Hematopoietic multipotent progenitor cell treated with erythropoietin and hydrocortisone succinate and interleukin-3 and kit ligand, for 4 days (in vitro differentiated cells): ENCODE results near the gene PNMA6E.

Experiments
- DNase-seq: peaks from one replicate; pipeline ENCODE4 v3.0.0-alpha.2; 2015

The PNMA6E gene

GRCh38 chrX:153434801-153435200 lies 33.7 kb upstream of the PNMA6E start:
- DNase-seq: no peak

GRCh38 chrX:153433781-153434285 lies 32.7 kb upstream of the PNMA6E start:
- no peak for DNase-seq

- no peak for DNase-seq
Observed at GRCh38 chrX:153433161-153433680, 32.1 kb upstream of the PNMA6E start.

GRCh38 chrX:153430796-153431195 lies 29.6 kb upstream of the PNMA6E start:
- DNase-seq: no peak

- no peak for DNase-seq
Observed at GRCh38 chrX:153426204-153426603, 25.1 kb upstream of the PNMA6E start.

GRCh38 chrX:153423652-153424051 lies 22.5 kb upstream of the PNMA6E start:
- no peak for DNase-seq

GRCh38 chrX:153421856-153422255 lies 20.7 kb upstream of the PNMA6E start:
- DNase-seq: no peak

- no peak for DNase-seq
Observed at GRCh38 chrX:153420851-153421599, 19.9 kb upstream of the PNMA6E start.

GRCh38 chrX:153417637-153418036 lies 16.5 kb upstream of the PNMA6E start:
- DNase-seq: no peak

- no peak for DNase-seq
Observed at GRCh38 chrX:153416781-153417450, 15.8 kb upstream of the PNMA6E start.

GRCh38 chrX:153414856-153415510 lies 13.8 kb upstream of the PNMA6E start:
- DNase-seq: no peak

- DNase-seq: no peak
Observed at GRCh38 chrX:153413731-153414130, 12.6 kb upstream of the PNMA6E start.

GRCh38 chrX:153412746-153413720 lies 11.9 kb upstream of the PNMA6E start:
- no peak for DNase-seq

GRCh38 chrX:153411988-153412574 lies 10.9 kb upstream of the PNMA6E start:
- no peak for DNase-seq

GRCh38 chrX:153411255-153411987 lies 10.3 kb upstream of the PNMA6E start, which contains the start of gene ZFP92:
TSS of gene ZFP92 (plus strand) at chrX:153411472. CDS start at chrX:153418323, 6,851 bp downstream.
- peak; percentile 69 for DNase-seq

GRCh38 chrX:153410888-153411254 lies 9.7 kb upstream of the PNMA6E start:
- DNase-seq: no peak

GRCh38 chrX:153410373-153410772 lies 9.2 kb upstream of the PNMA6E start:
- DNase-seq: no peak

GRCh38 chrX:153409414-153410101 lies 8.4 kb upstream of the PNMA6E start:
- no peak for DNase-seq

- no peak for DNase-seq
Observed at GRCh38 chrX:153408871-153409351, 7.8 kb upstream of the PNMA6E start.

GRCh38 chrX:153408221-153408721 lies 7.1 kb upstream of the PNMA6E start:
- no peak for DNase-seq
